Neural cell (in vitro differentiated cells): ENCODE measurements around the gene ANXA10.

ENCODE experiments used
- CTCF ChIP-seq: fragments of 450-650 bp; IDR thresholded peaks from 2 replicates; pipeline ENCODE4 v1.5.1; 2014; ENCODE audit warnings: antibody characterized with exemption, mild to moderate bottlenecking, moderate library complexity; ENCODE audit not compliant: poor library complexity, severe bottlenecking
- REST ChIP-seq: IDR thresholded peaks from 2 replicates; pipeline ENCODE4 v1.6.1; 2012; ENCODE audit warnings: borderline replicate concordance

GRCh38 chr4:168102403-168102802 lies 10.1 kb downstream of the ANXA10 start:
- TF ChIP-seq CTCF: no peak
- no peak for TF ChIP-seq REST
